HepG2 (cell line): ENCODE results near the gene FANCM. TPM values are rescaled to one million over a fixed set of nuclear protein-coding genes. Genes with fewer than 3 reads are reported as not detected.

Source experiments
- ARID2 ChIP-seq: sonication (generic); formaldehyde crosslinking; IDR thresholded peaks from 2 replicates; pipeline ENCODE4 v1.8.1; 2022; ENCODE audit warnings: mild to moderate bottlenecking, missing genetic modification reagents, borderline replicate concordance
- EZH2 ChIP-seq: conservative IDR thresholded peaks from 2 replicates; pipeline ENCODE4 v1.6.1; 2012; ENCODE audit warnings: mild to moderate bottlenecking, low read depth, low read length, moderate library complexity
- FOXC1 ChIP-seq: sonication (generic); formaldehyde crosslinking; IDR thresholded peaks from 2 replicates; pipeline ENCODE4 v1.8.0; 2022; ENCODE audit warnings: mild to moderate bottlenecking, missing genetic modification reagents, borderline replicate concordance
- MTA3 ChIP-seq: sonication (generic); formaldehyde crosslinking; IDR thresholded peaks from 2 replicates; pipeline ENCODE4 v1.4.0; 2020; ENCODE audit warnings: missing genetic modification reagents
- NFKB2 ChIP-seq: sonication (generic); formaldehyde crosslinking; IDR thresholded peaks from 2 replicates; pipeline ENCODE4 v1.4.0; 2020; ENCODE audit warnings: missing genetic modification reagents, borderline replicate concordance
- SALL1 ChIP-seq: sonication (generic); formaldehyde crosslinking; IDR thresholded peaks from 2 replicates; pipeline ENCODE4 v1.8.0; 2022; ENCODE audit warnings: mild to moderate bottlenecking, missing genetic modification reagents
- SCMH1 ChIP-seq: sonication (generic); formaldehyde crosslinking; IDR thresholded peaks from 2 replicates; pipeline ENCODE4 v1.9.0; 2021; ENCODE audit warnings: missing genetic modification reagents, mild to moderate bottlenecking, borderline replicate concordance
- STAT5B ChIP-seq: sonication (generic); formaldehyde crosslinking; IDR thresholded peaks from 2 replicates; pipeline ENCODE4 v1.4.0; 2020; ENCODE audit warnings: missing genetic modification reagents
- TBX3 ChIP-seq: fragments of 450-650 bp; IDR thresholded peaks from 2 replicates; pipeline ENCODE4 v1.6.1; 2017; ENCODE audit warnings: antibody characterized with exemption, mild to moderate bottlenecking, inconsistent platforms, borderline replicate concordance
- TOPORS ChIP-seq: sonication (generic); formaldehyde crosslinking; IDR thresholded peaks from 2 replicates; pipeline ENCODE4 v1.8.0; 2023; ENCODE audit warnings: mild to moderate bottlenecking, missing genetic modification reagents
- ZBTB7B ChIP-seq: sonication (generic); formaldehyde crosslinking; IDR thresholded peaks from 2 replicates; pipeline ENCODE4 v1.4.0; 2020; ENCODE audit warnings: missing genetic modification reagents
- ZFP1 ChIP-seq: IDR thresholded peaks from 2 replicates; pipeline ENCODE4 v1.6.1; 2016
- ZFY ChIP-seq: sonication (generic); formaldehyde crosslinking; IDR thresholded peaks from 2 replicates; pipeline ENCODE4 v1.4.0; 2020; ENCODE audit warnings: missing genetic modification reagents
- ZNF567 ChIP-seq: sonication (generic); formaldehyde crosslinking; IDR thresholded peaks from 2 replicates; pipeline ENCODE4 v1.8.1; 2023; ENCODE audit warnings: mild to moderate bottlenecking, missing genetic modification reagents, borderline replicate concordance
- ZNF570 ChIP-seq: sonication (generic); formaldehyde crosslinking; IDR thresholded peaks from 2 replicates; pipeline ENCODE4 v1.4.0; 2020; ENCODE audit warnings: mild to moderate bottlenecking, missing genetic modification reagents, borderline replicate concordance
- ZNF605 ChIP-seq: sonication (generic); formaldehyde crosslinking; IDR thresholded peaks from 2 replicates; pipeline ENCODE4 v1.8.0; 2022; ENCODE audit warnings: mild to moderate bottlenecking, missing genetic modification reagents
- ZNF883 ChIP-seq: sonication (generic); formaldehyde crosslinking; IDR thresholded peaks from 2 replicates; pipeline ENCODE4 v1.5.1; 2020; ENCODE audit warnings: mild to moderate bottlenecking, missing genetic modification reagents; ENCODE audit errors: not compliant biosample characterization
- ZSCAN22 ChIP-seq: sonication (generic); formaldehyde crosslinking; IDR thresholded peaks from 2 replicates; pipeline ENCODE4 v1.4.0; 2020; ENCODE audit warnings: mild to moderate bottlenecking, missing genetic modification reagents
- ZZZ3 ChIP-seq: sonication (generic); formaldehyde crosslinking; IDR thresholded peaks from 2 replicates; pipeline ENCODE4 v1.4.0; 2020; ENCODE audit warnings: missing genetic modification reagents, mild to moderate bottlenecking, borderline replicate concordance
- polyA plus RNA-seq, 8 experiments: library from polyadenylated mRNA; depleted of rRNA in 3 of 8; stranded (reverse) in 7 of 8; unstranded in 1 of 8; fragments of >200 nt; fragmentation: Illumina TruSeq in 4 of 8; extraction: Trizol in 4 of 8; gene quantifications; 2 replicates each; pipeline versions ENCODE4 v1.2.1 to v1.2.3, GENCODE V29; 2011 to 2016; ENCODE audit warnings: low read depth in 4 of 8, missing spikeins in 1 of 8, mixed read lengths in 1 of 8; ENCODE audit not compliant: insufficient read depth in 1 of 8
- total RNA-seq, 5 experiments: library from RNA; depleted of rRNA; stranded (reverse); fragments of >200 nt; fragmentation: Illumina TruSeq; extraction: Trizol; gene quantifications; 2 replicates each; pipeline ENCODE4 v1.2.3, GENCODE V29; 2016; ENCODE audit warnings: low read depth in 1 of 5
- TF ChIP-seq, protein P1 (sequence below): sonication (generic); formaldehyde crosslinking; IDR thresholded peaks from 2 replicates; pipeline ENCODE4 v1.5.0; 2020; ENCODE audit warnings: mild to moderate bottlenecking, missing genetic modification reagents, moderate library complexity
- TF ChIP-seq, protein P2 (sequence below): sonication (generic); formaldehyde crosslinking; IDR thresholded peaks from 2 replicates; pipeline ENCODE4 v1.4.0; 2020; ENCODE audit warnings: missing genetic modification reagents, mild to moderate bottlenecking, borderline replicate concordance
- TF ChIP-seq, protein P3 (sequence below): sonication (generic); formaldehyde crosslinking; IDR thresholded peaks from 2 replicates; pipeline ENCODE4 v1.5.1; 2020; ENCODE audit warnings: mild to moderate bottlenecking, missing genetic modification reagents

Gene FANCM
- total and polyA plus RNA-seq, 2 of the 13 experiments (the other 11 are each of a cell fraction or from before 2014, with no cell fraction given) = 2.6 to 10.4 TPM

DNA sequence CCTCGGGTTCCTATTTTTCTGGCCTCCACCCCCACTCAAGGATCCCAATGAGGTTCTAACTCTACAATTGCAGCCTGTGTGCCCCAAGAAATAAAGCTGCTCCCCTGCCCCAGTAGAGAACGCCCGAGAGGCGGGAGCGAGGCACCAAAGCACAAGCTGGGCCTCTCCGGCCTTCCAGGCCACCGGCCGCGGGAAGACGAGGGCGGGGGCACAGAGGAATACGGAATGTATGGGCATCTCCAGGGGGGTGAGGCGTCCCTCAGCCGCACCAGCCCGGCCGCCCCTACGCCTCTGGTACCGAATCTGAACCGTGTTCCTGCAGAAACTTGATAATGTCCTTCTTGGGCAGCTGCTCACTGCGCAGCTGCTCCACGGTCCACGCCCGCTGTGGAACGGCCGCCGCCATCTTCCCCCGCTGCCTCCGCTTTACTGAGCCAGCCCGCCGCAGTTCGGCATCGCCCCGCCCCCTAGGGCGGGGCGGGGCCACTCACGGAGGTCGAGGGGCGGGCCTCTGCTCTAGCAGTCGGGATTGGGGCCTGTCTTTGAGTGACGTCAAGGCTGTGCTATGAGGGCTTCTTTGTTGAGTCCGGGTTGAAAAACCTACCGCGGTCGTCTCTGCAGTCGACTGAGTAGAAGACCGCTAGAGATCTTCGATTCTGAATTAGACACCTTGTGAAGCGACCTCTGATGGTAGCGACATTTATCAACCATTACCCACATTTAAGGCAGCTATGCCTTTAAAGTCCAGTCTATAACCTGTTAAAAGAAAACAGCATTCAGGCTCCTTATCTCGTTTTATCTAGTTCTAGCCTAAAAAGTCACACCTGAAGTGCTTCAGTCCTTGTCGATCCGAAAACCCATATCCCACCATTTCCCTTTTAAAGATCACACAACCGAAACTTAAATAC is 1.4 kb upstream of the FANCM start, which contains the start of gene FKBP3 (continued):
- TF ChIP-seq, protein P1, sequence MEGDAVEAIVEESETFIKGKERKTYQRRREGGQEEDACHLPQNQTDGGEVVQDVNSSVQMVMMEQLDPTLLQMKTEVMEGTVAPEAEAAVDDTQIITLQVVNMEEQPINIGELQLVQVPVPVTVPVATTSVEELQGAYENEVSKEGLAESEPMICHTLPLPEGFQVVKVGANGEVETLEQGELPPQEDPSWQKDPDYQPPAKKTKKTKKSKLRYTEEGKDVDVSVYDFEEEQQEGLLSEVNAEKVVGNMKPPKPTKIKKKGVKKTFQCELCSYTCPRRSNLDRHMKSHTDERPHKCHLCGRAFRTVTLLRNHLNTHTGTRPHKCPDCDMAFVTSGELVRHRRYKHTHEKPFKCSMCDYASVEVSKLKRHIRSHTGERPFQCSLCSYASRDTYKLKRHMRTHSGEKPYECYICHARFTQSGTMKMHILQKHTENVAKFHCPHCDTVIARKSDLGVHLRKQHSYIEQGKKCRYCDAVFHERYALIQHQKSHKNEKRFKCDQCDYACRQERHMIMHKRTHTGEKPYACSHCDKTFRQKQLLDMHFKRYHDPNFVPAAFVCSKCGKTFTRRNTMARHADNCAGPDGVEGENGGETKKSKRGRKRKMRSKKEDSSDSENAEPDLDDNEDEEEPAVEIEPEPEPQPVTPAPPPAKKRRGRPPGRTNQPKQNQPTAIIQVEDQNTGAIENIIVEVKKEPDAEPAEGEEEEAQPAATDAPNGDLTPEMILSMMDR = peak; percentile 60
- TF ChIP-seq TOPORS (CRISPR knock-in tag) = peak; percentile 65; the same call in 1 of the 2 replicates
- TF ChIP-seq, protein P2, sequence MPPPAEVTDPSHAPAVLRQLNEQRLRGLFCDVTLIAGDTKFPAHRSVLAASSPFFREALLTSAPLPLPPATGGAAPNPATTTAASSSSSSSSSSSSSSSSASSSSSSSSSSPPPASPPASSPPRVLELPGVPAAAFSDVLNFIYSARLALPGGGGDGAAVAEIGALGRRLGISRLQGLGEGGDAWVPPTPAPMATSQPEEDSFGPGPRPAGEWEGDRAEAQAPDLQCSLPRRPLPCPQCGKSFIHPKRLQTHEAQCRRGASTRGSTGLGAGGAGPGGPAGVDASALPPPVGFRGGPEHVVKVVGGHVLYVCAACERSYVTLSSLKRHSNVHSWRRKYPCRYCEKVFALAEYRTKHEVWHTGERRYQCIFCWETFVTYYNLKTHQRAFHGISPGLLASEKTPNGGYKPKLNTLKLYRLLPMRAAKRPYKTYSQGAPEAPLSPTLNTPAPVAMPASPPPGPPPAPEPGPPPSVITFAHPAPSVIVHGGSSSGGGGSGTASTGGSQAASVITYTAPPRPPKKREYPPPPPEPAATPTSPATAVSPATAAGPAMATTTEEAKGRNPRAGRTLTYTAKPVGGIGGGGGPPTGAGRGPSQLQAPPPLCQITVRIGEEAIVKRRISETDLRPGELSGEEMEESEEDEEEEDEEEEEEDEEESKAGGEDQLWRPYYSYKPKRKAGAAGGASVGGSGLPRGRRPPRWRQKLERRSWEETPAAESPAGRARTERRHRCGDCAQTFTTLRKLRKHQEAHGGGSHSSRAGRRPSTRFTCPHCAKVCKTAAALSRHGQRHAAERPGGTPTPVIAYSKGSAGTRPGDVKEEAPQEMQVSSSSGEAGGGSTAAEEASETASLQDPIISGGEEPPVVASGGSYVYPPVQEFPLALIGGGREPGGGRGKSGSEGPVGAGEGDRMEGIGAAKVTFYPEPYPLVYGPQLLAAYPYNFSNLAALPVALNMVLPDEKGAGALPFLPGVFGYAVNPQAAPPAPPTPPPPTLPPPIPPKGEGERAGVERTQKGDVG (CRISPR knock-in tag) = no peak
- TF ChIP-seq SALL1 = peak; percentile 76
- TF ChIP-seq EZH2 = no peak
- peak; percentile 62 for TF ChIP-seq ZNF883 (CRISPR knock-in tag)
- no peak for TF ChIP-seq ARID2 (CRISPR knock-in tag)
- peak; percentile 35; the same call in 1 of the 2 replicates for TF ChIP-seq ZBTB7B
- no peak for TF ChIP-seq ZFP1 (CRISPR knock-in tag)
- TF ChIP-seq ZFY = peak; percentile 98
- TF ChIP-seq STAT5B (CRISPR knock-in tag) = no peak
- TF ChIP-seq ZNF567 = no peak
- peak; percentile 60; the same call in 1 of the 2 replicates for TF ChIP-seq NFKB2
- TF ChIP-seq, protein P3, sequence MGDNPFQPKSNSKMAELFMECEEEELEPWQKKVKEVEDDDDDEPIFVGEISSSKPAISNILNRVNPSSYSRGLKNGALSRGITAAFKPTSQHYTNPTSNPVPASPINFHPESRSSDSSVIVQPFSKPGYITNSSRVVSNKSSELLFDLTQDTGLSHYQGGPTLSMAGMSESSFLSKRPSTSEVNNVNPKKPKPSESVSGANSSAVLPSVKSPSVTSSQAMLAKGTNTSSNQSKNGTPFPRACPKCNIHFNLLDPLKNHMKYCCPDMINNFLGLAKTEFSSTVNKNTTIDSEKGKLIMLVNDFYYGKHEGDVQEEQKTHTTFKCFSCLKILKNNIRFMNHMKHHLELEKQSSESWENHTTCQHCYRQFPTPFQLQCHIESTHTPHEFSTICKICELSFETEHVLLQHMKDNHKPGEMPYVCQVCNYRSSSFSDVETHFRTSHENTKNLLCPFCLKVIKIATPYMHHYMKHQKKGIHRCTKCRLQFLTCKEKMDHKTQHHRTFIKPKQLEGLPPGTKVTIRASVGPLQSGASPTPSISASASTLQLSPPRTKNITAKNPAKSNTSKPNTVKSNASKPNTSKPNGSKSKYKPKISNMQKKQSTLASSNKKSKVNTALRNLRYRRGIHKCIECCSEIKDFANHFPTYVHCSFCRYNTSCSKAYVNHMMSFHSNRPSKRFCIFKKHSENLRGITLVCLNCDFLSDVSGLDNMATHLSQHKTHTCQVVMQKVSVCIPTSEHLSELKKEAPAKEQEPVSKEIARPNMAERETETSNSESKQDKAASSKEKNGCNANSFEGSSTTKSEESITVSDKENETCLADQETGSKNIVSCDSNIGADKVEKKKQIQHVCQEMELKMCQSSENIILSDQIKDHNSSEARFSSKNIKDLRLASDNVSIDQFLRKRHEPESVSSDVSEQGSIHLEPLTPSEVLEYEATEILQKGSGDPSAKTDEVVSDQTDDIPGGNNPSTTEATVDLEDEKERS (CRISPR knock-in tag) = peak; percentile 46; the same call in 1 of the 2 replicates
- no peak for TF ChIP-seq ZNF570 (CRISPR knock-in tag)
- peak; percentile 89 for TF ChIP-seq ZNF605 (CRISPR knock-in tag)
- no peak; the same call in 1 of the 2 replicates for TF ChIP-seq TBX3
- no peak; the same call in 1 of the 2 replicates for TF ChIP-seq ZZZ3 (CRISPR knock-in tag)
- TF ChIP-seq ZSCAN22 (CRISPR knock-in tag) = no peak
- peak; percentile 77 for TF ChIP-seq FOXC1
- TF ChIP-seq SCMH1 = no peak
- no peak for TF ChIP-seq MTA3 (CRISPR knock-in tag)
